Activated T-cell treated with anti-CD3 and anti-CD28 coated beads, Interleukin-2, amount 50 U/mL, for 24 hours (primary cell): ENCODE measurements around the gene YTHDF1.

Experiments used
- DNase-seq: peaks from one replicate; pipeline ENCODE4 v3.0.0-alpha.2; 2020
- H3K27ac Mint-ChIP-seq: 2 replicates; pipeline ENCODE4 v1.8.0; 2020; ENCODE audit warnings: mild to moderate bottlenecking, mixed read lengths
- H3K27me3 Mint-ChIP-seq: 2 replicates; pipeline ENCODE4 v1.8.0; 2020; ENCODE audit warnings: mixed read lengths
- H3K36me3 Mint-ChIP-seq: 2 replicates; pipeline ENCODE4 v1.8.0; 2020; ENCODE audit warnings: low read depth, mixed read lengths
- H3K4me1 Mint-ChIP-seq: 2 replicates; pipeline ENCODE4 v1.8.0; 2020; ENCODE audit warnings: low read depth, mixed read lengths
- H3K4me3 Mint-ChIP-seq: 2 replicates; pipeline ENCODE4 v1.8.0; 2020; ENCODE audit warnings: mild to moderate bottlenecking, moderate library complexity, mixed read lengths
- H3K9me3 Mint-ChIP-seq: 2 replicates; pipeline ENCODE4 v1.8.0; 2020; ENCODE audit warnings: mixed read lengths

The YTHDF1 gene

GRCh38 chr20:63214514-63214913 is 1.4 kb downstream of the YTHDF1 start:
- DNase-seq, result no peak
- peaks cover 60% of the 10 kb centered on the region for H3K36me3 Mint-ChIP-seq
- H3K9me3 Mint-ChIP-seq, result no peaks in the 10 kb centered on the region
- H3K4me1 Mint-ChIP-seq, result peaks cover 60% of the 10 kb centered on the region
- H3K4me3 Mint-ChIP-seq, result peak overlapping the region; percentile 98
- H3K27ac Mint-ChIP-seq, result peak overlapping the region; percentile 97
- no peaks in the 10 kb centered on the region for H3K27me3 Mint-ChIP-seq

- peaks cover 70% of the 10 kb centered on the region for H3K4me1 Mint-ChIP-seq
- peak overlapping the region; percentile 85 for H3K27ac Mint-ChIP-seq
- DNase-seq, result no peak
- H3K36me3 Mint-ChIP-seq, result peaks cover 76% of the 10 kb centered on the region
- peak overlapping the region; percentile 42 for H3K4me3 Mint-ChIP-seq
- H3K27me3 Mint-ChIP-seq, result no peaks in the 10 kb centered on the region
- H3K9me3 Mint-ChIP-seq, result no peaks in the 10 kb centered on the region
Observed at GRCh38 chr20:63212792-63213191, 3.1 kb downstream of the YTHDF1 start.

GRCh38 chr20:63212393-63212730 is 3.6 kb downstream of the YTHDF1 start:
- Mint-ChIP-seq H3K4me1 (peaks cover 70% of the 10 kb centered on the region), H3K9me3 (no peaks in the 10 kb centered on the region), H3K27ac (peak overlapping the region; percentile 85), H3K4me3 (peak overlapping the region; percentile 36), H3K36me3 (peaks cover 80% of the 10 kb centered on the region), H3K27me3 (no peaks in the 10 kb centered on the region)
- no peak for DNase-seq

GRCh38 chr20:63210011-63210605 is 5.8 kb downstream of the YTHDF1 start:
- H3K27me3 Mint-ChIP-seq, result no peaks in the 10 kb centered on the region
- no peak overlapping the region for H3K4me3 Mint-ChIP-seq
- DNase-seq, result no peak
- H3K27ac Mint-ChIP-seq, result peak overlapping the region; percentile 77
- H3K9me3 Mint-ChIP-seq, result no peaks in the 10 kb centered on the region
- H3K36me3 Mint-ChIP-seq, result peaks cover 99% of the 10 kb centered on the region
- H3K4me1 Mint-ChIP-seq, result peaks cover 66% of the 10 kb centered on the region

GRCh38 chr20:63208346-63208909 is 7.5 kb downstream of the YTHDF1 start:
- H3K27ac Mint-ChIP-seq, result peak overlapping the region; percentile 23

GRCh38 chr20:63206878-63207277 is 9.1 kb downstream of the YTHDF1 start:
- Mint-ChIP-seq H3K4me1 (peaks cover 40% of the 10 kb centered on the region), H3K27me3 (no peaks in the 10 kb centered on the region), H3K9me3 (no peaks in the 10 kb centered on the region), H3K27ac (no peak overlapping the region), H3K4me3 (no peak overlapping the region), H3K36me3 (peaks cover 99% of the 10 kb centered on the region)
- no peak for DNase-seq

More at GRCh38 chr20:63208346-63208909, 7.5 kb downstream of the YTHDF1 start:
- DNase-seq, result no peak
- Mint-ChIP-seq H3K36me3 (peaks cover 99% of the 10 kb centered on the region), H3K27me3 (no peaks in the 10 kb centered on the region), H3K9me3 (no peaks in the 10 kb centered on the region), H3K4me1 (peaks cover 49% of the 10 kb centered on the region), H3K4me3 (no peak overlapping the region)

GRCh38 chr20:63205896-63206295 is 10.0 kb downstream of the YTHDF1 start:
- H3K27me3 Mint-ChIP-seq, result no peaks in the 10 kb centered on the region
- no peaks in the 10 kb centered on the region for H3K9me3 Mint-ChIP-seq
- peaks cover 99% of the 10 kb centered on the region for H3K36me3 Mint-ChIP-seq
- H3K4me1 Mint-ChIP-seq, result peaks cover 41% of the 10 kb centered on the region
- DNase-seq, result no peak
- H3K27ac Mint-ChIP-seq, result no peak overlapping the region
- H3K4me3 Mint-ChIP-seq, result no peak overlapping the region

GRCh38 chr20:63204362-63204761 is 11.6 kb downstream of the YTHDF1 start:
- Mint-ChIP-seq H3K36me3 (peaks cover 99% of the 10 kb centered on the region), H3K9me3 (no peaks in the 10 kb centered on the region)

GRCh38 chr20:63202811-63203526 is 13.0 kb downstream of the YTHDF1 start:
- H3K36me3 Mint-ChIP-seq, result peaks cover 99% of the 10 kb centered on the region
- no peaks in the 10 kb centered on the region for H3K27me3 Mint-ChIP-seq
- peaks cover 40% of the 10 kb centered on the region for H3K4me1 Mint-ChIP-seq
- DNase-seq, result no peak
- H3K9me3 Mint-ChIP-seq, result no peaks in the 10 kb centered on the region
- no peak overlapping the region for H3K27ac Mint-ChIP-seq
- no peak overlapping the region for H3K4me3 Mint-ChIP-seq

More at GRCh38 chr20:63204362-63204761, 11.6 kb downstream of the YTHDF1 start:
- no peaks in the 10 kb centered on the region for H3K27me3 Mint-ChIP-seq
- H3K27ac Mint-ChIP-seq, result no peak overlapping the region
- no peak overlapping the region for H3K4me3 Mint-ChIP-seq
- no peak for DNase-seq
- peaks cover 37% of the 10 kb centered on the region for H3K4me1 Mint-ChIP-seq

GRCh38 chr20:63202021-63202420 is 13.9 kb downstream of the YTHDF1 start:
- Mint-ChIP-seq H3K36me3 (peaks cover 99% of the 10 kb centered on the region), H3K4me1 (peaks cover 47% of the 10 kb centered on the region), H3K27me3 (no peaks in the 10 kb centered on the region), H3K27ac (no peak overlapping the region), H3K4me3 (no peak overlapping the region), H3K9me3 (no peaks in the 10 kb centered on the region)
- DNase-seq, result no peak

- Mint-ChIP-seq H3K36me3 (peaks cover 93% of the 10 kb centered on the region), H3K4me3 (no peak overlapping the region), H3K9me3 (no peaks in the 10 kb centered on the region), H3K4me1 (peaks cover 49% of the 10 kb centered on the region), H3K27me3 (no peaks in the 10 kb centered on the region), H3K27ac (no peak overlapping the region)
- DNase-seq, result no peak
Observed at GRCh38 chr20:63198606-63199005, 17.3 kb downstream of the YTHDF1 start.

- no peak overlapping the region for H3K4me3 Mint-ChIP-seq
- DNase-seq, result no peak
- H3K4me1 Mint-ChIP-seq, result peaks cover 44% of the 10 kb centered on the region
- H3K27ac Mint-ChIP-seq, result peak overlapping the region; percentile 66
- peaks cover 76% of the 10 kb centered on the region for H3K36me3 Mint-ChIP-seq
- H3K9me3 Mint-ChIP-seq, result no peaks in the 10 kb centered on the region
- no peaks in the 10 kb centered on the region for H3K27me3 Mint-ChIP-seq
Observed at GRCh38 chr20:63196768-63197470, 19.0 kb downstream of the YTHDF1 start.

GRCh38 chr20:63194797-63195173 is 21.1 kb downstream of the YTHDF1 start:
- Mint-ChIP-seq H3K36me3 (peaks cover 55% of the 10 kb centered on the region), H3K27ac (no peak overlapping the region), H3K27me3 (no peaks in the 10 kb centered on the region), H3K4me3 (no peak overlapping the region), H3K4me1 (peaks cover 32% of the 10 kb centered on the region), H3K9me3 (no peaks in the 10 kb centered on the region)
- DNase-seq, result no peak

- no peak for DNase-seq
- no peak overlapping the region for H3K4me3 Mint-ChIP-seq
- no peaks in the 10 kb centered on the region for H3K27me3 Mint-ChIP-seq
- H3K36me3 Mint-ChIP-seq, result peaks cover 49% of the 10 kb centered on the region
- no peaks in the 10 kb centered on the region for H3K9me3 Mint-ChIP-seq
- peaks cover 27% of the 10 kb centered on the region for H3K4me1 Mint-ChIP-seq
- no peak overlapping the region for H3K27ac Mint-ChIP-seq
Observed at GRCh38 chr20:63194007-63194796, 21.7 kb downstream of the YTHDF1 start.
